Activated naive CD4-positive, alpha-beta T cell treated with Interleukin-2 at 50 U/mL for 16 hours (primary cell): ENCODE results near the gene HOXB8.

Experiments used
- DNase-seq: peaks from one replicate; pipeline ENCODE4 v3.0.0-alpha.2; 2020

HOXB8 gene

DNA sequence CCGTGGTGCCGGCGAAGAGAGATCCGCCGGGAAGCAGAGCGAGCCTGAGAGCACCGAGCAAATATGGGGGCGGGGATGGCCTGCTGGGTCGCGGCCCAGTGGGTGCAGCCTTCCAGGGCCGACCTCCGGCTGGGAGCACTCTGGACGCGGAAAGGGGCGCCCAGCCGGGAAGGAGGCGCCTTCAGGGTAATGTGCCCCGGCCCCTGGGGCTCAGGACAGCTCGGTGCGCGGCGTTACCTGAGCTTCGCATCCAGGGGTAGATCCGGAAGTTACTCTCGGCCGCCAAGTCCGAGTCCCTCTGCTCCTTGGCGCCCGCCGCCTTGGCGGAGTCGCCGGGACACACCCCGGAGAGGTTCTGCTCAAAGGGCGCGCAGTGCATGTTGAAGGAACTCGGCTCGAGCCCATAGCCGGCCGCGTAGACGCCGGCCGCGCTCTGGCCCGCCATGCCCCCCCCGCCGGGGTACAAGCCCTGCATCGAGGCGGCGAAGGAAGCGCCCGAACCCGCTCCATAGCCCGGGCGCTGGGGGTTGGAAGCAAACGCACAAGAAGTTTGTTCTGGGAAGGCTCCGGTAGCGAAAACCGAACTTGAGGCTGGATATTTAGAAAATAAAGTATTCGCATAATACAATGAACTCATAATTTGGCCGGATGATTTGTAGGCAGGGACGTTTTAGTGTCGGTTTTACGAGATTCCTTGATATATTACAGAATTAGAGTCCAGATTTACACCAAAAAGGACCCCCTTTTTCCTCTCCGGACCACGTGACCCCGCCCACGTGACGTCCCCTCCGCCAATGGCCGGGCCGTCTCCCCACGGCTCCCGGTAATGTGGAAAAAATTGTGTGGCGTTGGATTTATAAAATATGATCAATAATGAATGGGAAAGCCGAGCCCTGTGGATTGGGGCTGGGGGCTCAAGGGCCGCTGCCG is 4.5 kb downstream of the HOXB8 start, which contains the start of gene HOXB7:
HOXB7 (minus strand) TSS at position 736 of the 930 bp plus-strand sequence; CDS start at position 637, 99 bp downstream.
- DNase-seq = peak; percentile 72

DNA sequence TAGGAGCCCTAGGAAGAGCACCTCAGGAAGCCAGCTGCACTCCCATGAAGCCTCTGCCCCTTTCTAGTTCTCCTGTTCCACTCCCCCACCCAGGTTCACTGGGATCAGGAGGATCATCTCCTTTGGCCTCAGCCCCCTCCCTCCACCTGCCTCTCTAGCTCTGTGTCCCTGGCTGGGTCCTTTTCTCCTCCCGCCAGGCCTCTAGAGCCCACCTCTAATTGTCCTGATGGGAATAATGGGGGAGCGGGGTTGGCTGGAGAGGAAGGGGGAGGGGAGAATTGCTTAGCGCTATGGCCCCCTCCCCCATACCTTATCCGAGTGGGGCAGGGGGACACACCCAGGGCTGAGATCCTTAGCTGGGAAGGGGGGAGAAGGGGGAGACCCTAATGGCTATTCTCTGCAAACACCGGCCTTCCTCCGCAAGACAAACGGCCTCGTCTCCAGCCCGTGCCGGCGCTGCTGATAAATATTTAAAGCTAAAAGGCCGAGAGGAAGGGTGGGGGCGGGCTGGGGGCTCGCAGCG is 5.3 kb downstream of the HOXB8 start:
- DNase-seq = no peak

DNA sequence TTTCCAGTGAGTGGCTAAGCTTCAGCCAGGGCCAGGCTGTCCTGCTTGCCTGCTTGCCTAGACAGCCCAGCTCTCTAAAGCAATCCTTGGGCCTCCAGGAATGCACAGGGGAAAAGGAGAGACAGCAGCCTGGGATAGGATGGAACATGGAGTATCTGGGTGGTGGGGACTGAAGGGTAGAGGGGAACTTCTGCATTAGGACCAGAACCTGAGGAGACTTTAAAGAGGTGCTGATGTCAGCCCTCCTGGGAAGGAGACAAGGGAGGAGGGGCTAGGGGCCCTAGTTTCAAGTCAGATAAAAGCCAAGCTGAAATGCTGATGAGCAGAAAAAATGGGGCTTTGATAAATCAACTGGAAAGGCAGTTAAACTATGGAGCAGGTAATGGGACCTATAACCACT is 6.1 kb downstream of the HOXB8 start:
- no peak for DNase-seq

DNA sequence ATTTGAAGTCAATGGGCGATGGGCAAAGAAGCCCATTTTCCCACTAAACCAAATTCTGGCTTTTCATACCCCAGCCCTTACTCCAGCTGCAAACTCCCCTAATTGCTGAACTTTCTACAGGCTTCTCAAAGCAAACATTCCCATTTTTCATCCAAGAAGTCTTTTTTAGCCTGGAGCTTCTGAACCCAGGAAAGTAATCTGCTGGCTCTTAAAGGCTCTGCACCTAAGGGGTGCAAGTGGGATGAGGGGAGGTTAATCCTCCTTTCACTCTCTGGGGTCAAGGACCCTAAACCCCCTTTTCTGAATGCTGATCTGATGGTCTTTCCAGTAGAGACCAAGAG is 6.6 kb downstream of the HOXB8 start:
- DNase-seq = no peak

DNA sequence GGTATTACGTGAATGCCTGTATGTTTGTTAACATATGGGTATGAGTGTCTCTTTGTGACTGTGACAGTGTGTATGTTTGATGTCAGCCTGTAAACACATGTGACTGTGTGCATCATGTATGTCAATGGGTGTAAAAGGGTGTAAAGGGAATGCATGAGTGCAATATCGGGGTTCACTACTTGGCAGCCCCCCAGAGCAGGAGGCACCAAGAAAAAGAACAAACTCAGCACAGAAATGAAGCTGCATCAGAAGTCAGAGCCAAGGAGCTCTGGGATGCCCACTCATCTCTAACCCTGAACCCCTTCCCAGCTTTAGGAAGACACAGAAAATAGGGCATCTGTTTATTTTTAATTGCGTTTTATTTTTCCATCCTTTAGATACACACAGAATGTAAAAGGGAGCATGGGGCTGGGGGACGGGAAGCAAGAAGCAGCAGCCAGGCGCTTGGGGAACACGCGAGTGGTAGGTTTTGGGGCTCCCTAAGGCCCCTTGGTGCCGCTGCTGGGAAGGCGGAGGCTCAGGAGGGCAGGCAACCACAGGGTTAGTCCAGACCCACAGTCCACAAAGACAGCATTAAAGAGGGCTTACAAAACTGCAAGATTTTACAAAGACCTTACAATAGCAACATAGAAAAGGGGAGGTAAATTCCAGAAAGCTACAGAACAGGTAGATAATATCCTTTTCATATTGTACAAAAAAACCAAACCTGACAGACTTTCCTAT is 8.0 kb downstream of the HOXB8 start:
- no peak for DNase-seq

DNA sequence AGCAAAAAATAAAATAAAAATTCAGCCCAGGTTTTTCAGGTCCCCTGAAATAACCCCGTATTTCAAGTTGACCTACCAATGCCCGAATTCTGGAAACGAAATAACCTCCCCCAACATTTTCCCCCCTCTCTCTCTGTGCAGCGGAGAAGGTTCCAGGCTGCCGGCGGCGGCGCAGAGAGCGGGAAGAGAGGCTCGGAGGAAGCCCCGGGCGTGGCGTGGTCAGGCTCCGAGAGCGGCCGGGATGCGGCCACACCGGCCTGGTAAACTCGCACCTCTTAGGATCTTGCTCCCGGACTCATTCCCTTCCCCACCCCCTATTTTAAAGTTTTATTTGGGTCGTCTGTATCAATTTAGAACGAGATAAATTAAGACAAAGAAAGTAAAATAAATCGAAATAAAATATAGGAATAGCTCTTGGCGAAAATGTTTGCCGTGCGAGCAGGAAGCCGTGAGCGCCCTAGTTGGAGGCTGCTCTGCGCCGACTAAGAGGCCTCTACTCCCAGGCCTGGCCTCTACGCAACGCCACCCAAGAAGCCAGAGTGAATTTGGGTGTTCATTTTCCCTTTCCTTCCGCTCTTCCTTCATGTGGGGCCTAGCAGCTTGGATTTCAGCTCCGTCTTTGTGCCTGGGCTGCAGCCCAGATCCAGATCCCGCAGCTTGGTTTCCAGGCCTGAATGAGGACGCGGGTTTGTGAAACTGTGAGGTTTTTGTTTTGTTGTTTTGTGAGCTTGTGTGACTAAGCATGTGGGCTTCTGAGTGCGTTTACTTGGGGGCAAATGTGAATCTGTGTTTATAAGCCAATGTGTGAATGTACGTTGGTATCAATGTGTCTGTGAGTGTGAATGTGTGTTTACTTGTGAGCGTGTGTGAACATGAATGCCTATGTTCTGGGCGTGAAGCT is 8.9 kb downstream of the HOXB8 start:
- DNase-seq = no peak

DNA sequence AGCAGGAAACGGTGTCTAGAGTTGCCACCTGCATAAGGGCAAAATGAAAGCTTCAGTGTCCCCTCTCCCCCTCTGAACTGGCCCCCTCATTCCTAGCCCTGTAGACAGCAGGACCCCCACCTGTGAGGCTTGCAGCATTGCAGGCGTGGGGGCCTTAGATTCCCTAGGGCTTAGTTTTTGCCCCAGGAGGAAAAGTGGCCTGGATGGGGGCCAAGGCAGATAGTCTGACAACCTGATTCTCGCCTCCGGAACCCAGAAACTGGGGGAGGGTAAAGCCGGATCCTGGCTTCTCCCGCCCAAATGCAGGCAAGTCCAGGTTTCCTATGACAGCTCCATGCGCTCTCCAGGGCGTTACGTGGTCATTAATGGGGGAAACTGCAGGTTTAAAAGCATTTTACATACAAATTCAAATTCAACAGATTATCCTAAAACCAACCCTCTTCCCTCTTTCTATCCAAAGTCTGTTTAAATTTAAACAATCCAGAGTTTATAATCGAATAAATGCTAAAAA is 9.6 kb downstream of the HOXB8 start:
- no peak for DNase-seq

DNA sequence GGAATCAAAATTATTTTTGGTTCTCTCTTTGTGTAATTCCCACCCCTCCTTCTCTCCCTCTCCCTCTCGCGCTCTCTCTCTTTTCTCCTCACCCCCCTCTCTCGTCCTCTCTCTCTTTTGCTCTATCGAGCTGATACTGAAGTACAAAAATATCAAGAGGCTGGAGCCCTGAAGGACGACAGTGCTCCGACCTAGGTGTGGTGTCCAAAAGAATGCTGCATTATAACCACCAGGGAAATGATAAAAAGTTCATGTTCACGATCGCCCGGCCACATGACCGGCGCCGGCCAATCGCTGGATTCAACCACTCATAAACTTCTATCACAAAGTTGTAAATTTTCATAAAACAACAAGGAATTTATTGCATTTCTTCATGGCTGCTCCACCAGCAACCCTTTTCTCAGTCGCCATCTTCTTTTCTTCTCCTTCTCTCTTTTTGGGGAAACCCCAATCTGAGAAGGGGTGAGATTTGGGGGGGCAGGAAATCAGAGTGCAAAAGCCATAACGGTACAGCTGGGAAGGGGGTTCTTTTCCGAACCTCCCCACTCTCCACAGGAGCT is 10.2 kb downstream of the HOXB8 start, which contains the start of gene HOXB6:
HOXB6 (minus strand) TSS at position 217 of the 560 bp plus-strand sequence. CDS start 6,836 bp downstream, outside the sequence.
- no peak for DNase-seq

DNA sequence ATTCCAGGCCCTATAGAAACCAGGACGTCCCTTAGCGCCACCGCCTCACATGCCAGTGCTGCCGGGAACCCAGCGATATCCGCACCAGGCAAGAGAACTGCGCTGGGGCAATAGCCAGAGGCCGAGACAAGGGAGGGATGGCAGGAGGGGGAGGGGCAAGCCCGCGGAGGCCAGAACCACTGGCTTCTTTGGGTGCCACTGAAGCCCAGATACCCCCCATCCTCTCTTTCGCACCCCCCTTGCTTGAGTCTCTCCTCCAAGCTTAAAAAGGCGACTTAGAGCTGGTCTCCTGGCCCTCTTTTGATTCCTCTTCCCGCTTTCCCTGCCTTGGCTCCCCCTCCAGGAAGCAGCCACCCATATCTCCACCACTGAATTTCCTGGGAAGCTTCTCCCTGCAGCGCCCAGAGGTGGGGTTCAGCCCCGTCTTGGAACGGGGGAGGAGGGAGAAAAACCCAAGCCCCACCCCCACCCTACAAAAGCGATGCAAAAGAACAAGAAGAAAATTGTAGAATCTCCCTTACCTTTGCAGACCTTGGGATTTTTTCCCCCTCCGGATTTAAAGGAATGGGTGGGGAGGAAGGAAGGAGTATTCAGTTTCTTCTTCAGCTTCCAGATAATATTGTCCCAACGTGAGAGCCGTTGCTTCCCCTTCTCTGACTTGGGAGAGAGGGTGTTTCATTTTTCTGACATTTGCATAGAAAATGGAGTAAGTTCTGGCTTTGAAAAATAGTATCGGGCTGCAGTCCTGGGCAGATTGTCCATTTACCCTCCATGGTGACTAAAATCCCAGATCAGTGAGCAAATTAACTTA is 10.9 kb downstream of the HOXB8 start:
- no peak for DNase-seq

DNA sequence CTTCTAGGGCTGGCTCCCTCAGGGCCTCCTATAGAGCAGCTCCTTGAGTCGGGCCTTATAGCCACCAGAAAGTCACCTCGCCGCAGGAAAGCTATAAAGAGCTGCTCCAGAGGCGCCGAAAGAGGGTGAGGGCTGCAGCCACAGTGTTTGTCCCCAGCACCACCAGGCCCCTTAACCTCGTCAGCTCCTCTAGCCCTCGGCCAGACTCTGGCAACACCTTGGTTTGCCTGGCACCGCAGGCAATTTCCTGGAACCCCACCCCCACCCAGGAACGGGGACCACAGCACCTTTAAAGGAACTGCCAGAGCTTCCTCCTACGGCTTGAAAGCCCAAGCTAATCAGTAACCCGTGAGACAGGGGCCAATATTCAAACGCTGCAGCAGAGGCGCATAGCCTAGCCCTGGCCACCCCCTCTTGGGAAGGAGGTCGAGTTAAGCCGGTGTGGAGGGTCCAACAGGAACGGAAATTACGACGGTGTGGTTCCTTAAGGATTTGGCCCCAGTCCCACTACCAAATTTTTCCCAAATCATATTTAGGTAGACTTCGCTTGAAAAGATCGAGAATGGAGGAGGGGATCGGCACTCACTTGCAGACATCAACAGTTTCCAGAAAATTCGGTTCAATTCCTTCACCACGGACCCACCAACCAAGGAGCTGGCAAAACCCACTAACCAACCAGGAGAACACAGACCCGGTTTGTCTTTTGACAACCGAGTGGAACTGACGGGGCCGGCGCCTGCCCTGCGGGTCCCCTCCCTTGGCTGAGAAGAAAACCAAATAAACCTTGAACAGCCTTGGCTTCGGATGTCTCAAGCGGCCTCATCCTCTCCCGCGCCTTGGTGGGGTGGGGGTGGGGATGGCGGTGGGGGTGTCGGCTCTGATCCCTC is 13.3 kb downstream of the HOXB8 start:
- no peak for DNase-seq

DNA sequence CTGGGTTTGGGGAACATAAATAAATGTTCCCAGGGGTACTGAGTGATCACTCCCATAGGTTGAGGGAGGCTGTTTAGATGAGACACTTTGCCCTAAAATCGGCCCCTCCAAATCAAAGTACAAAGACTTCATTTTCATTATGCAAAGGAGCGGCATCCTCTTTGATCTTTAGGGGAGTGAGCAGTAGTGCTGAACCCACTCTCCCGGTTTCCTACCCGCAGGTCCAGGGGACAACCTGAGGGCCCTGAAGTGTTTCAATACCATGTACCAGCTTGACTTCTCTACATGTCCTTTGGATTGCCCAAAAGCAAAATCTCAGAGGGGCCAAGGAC is 13.9 kb downstream of the HOXB8 start:
- no peak for DNase-seq

DNA sequence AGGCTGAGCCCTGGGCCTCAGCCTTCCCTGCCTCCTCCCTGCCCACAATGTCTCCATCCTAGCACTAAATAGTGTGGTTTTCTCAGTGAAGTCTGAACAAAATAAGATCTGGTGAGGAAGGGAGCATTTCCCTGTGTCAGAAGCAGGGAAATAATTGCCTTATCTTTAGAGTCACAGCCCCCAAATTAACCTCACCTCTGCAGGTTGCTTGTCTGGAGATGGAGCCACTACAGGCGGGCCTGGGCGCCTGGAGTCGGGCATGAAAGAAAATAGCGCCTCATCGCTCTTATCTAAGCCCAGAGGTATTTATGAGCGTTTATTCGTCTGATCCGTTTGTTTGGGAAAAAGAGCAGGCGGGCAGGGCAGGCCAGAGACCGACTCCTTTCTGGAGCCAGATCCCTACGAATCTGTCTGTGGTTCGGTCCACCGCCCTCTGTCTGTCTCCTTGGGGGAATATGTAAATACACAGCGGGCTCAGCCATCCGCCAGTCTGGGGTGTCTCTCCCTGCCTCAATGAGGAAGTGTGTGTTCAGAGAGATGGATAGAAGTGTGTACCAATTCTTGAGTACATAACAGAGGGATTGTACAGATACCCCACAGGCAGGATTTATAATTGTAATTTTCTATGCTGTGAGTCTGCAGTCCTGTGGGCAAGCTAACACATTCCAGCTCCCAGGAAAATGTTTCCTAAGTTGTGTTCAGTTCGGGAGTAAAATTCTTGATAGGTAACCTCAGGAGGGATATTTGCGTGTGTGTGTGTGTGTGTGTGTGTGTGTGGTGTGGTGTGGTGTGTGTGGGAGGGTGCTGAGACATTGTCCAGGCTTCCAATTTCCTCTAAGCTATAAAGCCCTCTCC is 14.6 kb downstream of the HOXB8 start:
- DNase-seq = no peak

DNA sequence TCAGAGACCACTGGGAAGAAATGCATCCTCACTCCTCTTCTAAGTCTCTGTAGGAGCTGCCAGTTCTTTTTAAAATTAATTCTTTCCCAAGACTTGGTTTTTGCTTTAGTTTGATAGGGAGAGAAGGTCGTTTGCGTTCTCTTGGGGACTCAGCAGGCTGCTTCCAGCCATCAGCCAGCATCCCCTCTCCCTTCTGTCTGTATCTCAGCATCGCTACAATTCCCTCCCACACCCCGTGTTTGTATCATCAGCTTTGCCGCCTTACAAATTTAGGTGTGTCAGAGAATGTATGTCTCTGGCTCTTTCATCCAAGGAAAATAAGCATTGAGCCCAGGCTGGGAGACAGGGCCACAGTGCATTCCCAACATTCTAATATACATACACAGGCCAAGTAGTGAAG is 15.7 kb downstream of the HOXB8 start:
- DNase-seq = no peak

DNA sequence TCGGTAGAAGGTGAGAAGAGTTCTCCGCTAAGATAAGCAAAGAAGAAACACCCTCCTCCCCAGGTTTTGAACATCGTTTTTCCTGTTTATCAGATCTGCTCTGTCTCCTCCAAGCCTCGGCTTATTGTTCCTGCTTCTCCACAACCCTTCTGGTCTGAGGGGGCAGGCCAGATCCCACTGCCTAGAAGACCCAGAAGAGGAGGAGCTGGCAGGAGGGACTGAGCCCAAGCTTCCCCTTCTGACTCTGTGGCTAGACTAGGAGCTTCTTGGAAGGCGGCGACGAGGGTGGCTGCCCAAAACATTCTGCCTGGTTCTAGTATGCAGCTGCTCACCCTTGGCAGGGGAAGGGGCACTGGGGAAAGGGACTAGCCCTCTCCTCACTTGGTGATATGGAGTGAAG is 16.4 kb downstream of the HOXB8 start:
- no peak for DNase-seq

DNA sequence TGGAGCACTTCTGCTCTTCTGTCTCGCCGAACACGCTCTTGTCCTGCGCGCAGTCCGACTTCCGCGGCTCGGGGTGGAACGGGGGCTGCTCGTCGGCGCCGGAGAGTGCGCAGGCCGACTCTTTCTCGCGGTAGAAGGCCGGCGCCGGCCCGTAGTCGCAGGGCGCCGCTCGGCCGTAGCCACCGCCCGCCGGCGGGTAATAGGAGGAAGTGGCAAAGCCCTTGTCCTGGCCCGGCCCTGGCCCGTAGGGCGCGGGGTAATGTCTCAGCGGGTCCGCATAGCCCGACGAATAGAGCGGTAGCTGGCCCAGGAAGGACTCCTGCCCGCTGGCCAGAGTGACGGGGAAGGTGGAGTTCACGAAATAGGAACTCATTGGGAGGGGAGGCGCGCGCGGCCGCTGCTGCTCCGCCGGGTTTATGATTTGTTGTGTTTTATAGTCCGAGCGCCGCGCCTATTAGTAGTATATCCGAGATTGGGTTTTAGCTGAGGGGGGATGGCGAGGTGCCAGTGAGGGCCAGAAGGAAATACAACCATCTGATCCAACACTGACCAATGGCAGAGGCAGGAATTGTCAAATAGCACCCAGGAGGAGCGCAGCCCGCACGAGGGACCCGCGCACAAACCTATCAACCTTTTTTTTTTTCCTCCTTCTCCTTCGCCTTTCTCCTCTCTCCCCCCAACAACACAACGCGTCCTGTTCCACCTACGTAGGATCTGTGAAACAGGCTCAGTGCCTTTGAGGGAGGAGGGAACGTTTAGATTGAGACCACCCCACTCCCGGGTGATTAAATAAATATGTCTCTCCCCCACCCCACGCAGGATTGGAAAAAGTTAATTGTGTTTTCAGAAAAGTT is 17.1 kb downstream of the HOXB8 start:
- peak; percentile 42 for DNase-seq

DNA sequence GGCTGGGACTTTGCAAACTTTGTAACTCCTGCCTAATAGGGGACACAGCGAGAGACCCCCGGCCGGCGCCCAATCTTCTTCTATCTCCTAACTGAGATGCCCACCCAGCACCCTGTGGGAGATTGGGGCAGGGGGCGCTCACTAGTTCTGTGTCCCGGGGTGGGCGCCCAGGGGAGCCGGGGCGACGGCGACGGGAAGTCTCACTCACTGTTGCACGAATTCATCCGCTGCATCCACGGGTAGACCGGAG is 17.6 kb downstream of the HOXB8 start:
- no peak for DNase-seq

DNA sequence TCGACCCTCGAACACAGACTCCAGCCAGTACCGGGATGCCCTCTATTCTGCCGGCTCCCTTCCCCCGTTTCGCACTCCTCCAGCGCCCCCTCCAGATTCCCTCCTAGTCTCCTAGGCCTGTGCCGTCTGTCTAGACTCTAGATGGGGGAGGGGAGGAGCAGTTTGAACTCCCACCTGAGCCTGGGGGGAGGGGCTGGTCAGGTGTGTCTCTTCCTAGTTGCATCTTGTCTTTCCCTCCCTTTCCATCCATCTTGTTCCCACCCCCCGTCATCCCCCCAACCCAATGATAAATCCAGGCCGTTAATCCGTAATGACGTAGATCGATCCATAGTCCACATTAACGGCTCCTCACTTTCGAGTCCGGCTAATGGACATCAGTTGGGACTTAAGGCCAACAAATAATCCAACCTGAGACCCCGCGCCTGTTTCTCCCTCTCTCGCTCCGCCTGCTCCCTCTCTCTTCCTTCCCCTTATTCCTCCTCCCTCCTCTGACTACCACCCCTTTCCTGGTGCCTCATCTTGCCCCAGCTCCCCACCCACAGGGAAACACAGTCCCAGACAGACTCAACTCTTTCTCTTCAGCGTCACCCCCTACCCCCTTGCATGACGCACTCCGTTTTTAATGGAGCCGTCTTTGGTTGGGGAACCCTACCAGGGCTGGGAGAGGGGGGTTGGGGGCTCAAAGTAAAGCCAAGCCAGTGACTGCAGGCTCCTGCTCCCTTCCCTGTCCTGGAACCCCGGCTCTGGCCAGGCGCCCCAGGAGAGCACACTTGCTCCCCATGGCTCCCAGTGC is 18.2 kb downstream of the HOXB8 start:
- DNase-seq = no peak
